Muscle of arm (tissue), 12 donors: ENCODE results near the gene TACC2. TPM values are rescaled to one million over a fixed set of nuclear protein-coding genes. Genes with fewer than 3 reads are reported as not detected.
A peak's percentile ranks its signal among the peaks of the same experiment; 100 is the strongest.

Experiments used
- DNase-seq: peaks from one replicate; pipeline ENCODE4 v3.0.0-alpha.2; 2013
- polyA plus RNA-seq, 12 donors: library from polyadenylated mRNA; unstranded; fragments of 120-200 nt; gene quantifications; one replicate each; pipeline ENCODE4 v1.2.1, GENCODE V29; 2013; ENCODE audit not compliant: insufficient read length in 12 of 12

The TACC2 gene
- polyA plus RNA-seq, 12 donors, result 87.2 to 147 (median 116) TPM; not detected in 1

- no peak for DNase-seq
These were observed 224.4 kb downstream of the TACC2 start for GRCh38 chr10:122213364-122213763.

DNA sequence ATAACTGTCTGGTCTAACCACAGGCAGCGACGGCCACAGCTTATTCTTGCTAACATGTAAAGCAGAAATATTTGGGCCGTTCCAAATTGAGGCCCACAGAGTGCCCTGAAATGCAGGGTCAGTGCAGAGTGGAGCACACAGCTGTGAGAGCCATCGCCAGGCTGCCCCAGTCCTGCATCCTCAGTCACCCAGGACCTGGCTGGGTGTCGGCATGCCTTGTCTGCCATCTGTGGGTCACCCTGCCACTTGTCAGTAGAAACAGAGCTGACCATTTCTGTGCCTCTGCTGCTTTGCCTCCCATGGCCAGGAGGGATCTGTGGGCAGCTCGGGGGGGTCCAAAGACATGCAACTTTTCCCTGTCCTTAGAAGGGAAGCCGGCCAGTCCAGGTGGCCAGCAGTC lies 224.8 kb downstream of the TACC2 start:
- DNase-seq, result no peak

GRCh38 chr10:122216047-122216446 lies 227.1 kb downstream of the TACC2 start:
- DNase-seq, result no peak

GRCh38 chr10:122219340-122219739 lies 230.4 kb downstream of the TACC2 start:
- no peak for DNase-seq

DNA sequence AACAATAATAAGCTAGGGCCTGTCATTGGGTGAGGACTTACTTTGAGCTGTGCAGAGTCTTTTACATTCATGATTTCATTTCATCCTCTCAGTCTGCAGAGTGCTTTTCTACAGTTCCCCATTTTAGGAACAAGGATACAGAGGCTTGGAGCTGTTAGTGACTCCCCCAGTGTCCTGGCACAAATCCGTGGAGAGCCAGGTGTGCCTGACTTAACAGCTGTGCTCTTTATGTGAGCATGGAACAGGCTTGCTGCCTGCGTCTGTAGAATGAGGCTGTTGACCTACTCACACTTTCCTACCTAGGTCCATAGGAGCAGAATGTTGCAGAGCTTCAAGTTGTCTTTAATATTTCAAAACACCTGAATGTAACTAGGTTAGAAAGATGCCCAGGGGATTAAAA lies 231.8 kb downstream of the TACC2 start:
- DNase-seq, result no peak

DNA sequence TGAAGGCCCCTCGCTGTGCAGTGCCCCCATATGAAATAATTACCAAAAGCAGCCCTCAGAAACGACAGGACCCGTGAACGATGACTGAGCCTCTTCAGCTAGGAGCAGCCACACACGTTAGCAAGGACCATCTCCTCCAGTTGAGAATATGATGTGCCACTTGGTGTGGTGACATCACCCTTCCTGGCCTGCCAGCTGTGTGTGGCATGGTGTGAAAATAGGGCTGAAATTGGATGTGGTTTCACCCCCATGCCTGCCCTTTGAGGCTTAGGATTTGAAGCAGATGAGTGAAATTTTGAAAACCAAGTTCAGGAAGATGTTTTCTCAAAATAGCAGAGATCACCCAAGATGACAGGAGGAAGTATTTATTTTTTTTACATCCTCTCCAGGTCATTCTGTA lies 233.0 kb downstream of the TACC2 start:
- DNase-seq, result no peak

DNA sequence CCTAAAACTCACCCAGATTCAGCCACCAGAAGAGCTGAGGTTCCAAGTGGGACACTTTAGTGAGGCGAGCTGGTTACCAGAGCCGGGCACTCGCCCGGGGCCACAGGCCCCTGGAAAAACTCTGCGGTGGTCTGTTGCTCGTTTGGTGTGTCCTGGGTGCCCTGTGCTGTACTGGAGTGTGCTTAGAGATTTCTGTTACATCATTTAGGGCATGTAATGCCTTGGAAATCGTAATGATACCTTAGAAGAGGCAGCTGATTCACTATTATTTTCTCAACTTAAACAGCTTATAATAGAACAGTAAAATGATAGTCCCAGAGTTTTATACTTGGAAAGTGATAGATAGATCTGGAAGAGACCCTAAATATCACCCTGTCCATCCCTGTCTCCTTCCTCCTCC lies 233.7 kb downstream of the TACC2 start:
- no peak for DNase-seq

DNA sequence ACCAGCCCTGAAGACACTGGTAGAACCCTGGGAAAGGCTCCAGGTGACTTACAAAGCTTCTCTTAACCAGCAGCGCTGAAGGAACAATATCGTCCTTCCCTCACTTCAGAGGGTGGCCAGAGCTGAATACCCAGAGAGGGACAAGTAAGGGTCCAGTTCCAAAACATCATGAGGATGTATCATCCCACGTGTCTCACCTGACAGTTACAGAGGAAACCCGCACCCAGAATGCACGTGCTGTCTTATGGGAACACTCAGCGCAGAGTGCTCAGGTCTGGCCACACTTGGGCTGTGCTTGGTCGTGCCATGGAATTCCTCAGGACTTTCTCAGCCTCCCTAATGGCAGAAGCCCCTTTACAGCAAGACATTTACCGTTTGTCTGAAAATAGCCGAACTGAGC lies 235.2 kb downstream of the TACC2 start:
- no peak for DNase-seq

DNA sequence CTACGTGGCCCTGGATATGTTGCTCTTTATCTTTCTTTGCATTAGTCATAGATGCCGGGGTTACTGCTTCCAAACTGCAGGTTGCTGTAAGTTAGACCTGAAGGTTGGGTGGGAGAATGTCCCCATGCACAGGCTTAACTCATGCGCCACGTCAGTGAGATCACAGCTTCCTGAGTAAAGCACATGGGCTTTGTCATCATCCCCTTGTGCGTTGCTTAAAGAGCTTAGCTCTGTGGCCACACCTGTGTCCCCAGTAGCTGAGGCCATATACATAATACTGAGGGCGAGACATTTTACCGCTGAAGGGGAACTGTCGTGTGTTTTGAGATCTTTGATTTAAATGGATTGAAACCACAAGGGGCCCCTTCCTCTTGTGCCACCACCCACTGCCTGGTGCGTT lies 236.4 kb downstream of the TACC2 start:
- no peak for DNase-seq

GRCh38 chr10:122227754-122228153 lies 238.8 kb downstream of the TACC2 start:
- no peak for DNase-seq

DNA sequence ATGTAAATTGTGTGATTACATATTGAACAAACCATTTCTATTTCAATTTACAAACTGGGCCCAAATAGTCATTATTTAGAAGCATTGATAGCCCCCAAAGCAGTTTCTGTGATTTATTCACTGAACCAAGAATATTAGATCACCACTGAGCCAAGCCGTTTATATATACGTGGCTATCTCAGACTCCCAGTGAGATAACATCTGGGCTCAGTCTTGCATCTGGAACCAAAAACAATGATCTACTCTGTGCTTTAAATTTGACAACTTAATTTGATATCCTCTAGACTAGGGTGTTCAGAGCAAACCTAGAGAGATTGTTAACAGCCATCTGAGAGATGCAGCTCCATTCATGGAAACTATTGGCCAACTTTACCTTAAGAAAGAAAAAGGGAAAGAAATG lies 240.7 kb downstream of the TACC2 start:
- DNase-seq, result no peak

GRCh38 chr10:122230222-122230621 lies 241.3 kb downstream of the TACC2 start:
- no peak for DNase-seq

GRCh38 chr10:122232769-122233168 lies 243.8 kb downstream of the TACC2 start:
- DNase-seq, result peak; percentile 82

DNA sequence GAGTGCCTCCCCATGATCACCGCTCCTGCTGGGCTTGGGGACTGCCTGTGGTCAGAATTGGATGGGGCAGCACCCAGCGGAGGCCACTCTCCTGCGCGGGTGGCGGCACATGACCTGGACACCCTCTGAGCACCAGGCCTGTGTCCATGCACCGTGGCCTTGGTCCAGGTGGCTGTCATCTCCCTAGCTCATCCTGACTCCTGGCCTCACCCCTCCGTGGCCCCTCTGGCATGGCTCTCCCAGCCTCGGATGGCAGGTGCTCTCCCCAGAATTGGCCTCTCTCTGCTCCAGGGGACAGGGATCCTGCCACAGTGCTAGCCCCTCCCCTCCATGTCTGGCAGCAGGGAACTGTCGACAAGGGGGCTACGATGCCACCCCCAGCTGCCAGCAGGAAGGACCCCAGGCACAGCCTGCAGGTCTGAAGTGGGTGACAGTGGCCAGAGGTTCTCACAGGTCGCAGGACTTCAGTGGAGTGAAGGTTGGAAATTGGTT lies 244.9 kb downstream of the TACC2 start:
- DNase-seq, result no peak

- DNase-seq, result no peak
These were observed 245.5 kb downstream of the TACC2 start for GRCh38 chr10:122234416-122234815.

DNA sequence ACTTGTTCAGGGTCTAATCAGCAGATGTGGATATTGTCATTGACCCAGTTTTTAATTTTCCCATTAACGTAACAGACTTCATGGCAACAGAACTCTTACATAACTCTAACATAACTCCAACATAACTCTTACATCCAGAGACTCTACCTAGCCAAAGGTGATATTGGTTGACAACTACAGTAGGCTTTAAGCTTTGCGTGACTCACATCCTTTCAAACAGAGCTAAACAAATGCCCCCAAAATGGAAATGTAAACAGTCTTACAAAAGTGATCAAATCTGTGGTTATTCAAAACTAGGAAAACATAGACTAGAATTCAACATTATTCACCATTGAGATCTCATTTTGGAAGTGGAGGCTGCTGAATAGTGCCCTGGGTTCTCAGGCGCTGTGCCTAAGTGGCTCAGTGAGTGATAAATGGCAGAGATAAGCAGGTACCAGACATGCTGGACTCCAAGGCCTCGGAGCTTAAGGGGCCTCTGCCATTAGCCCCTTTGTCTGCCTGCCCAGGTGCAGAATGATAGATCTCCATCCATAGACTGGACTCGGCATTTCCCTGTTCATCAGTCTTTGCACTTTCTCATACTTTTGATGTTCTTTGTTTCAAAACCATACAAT lies 247.8 kb downstream of the TACC2 start:
- DNase-seq, result no peak

- no peak for DNase-seq
These were observed 248.5 kb downstream of the TACC2 start for GRCh38 chr10:122237331-122237990.

GRCh38 chr10:122239578-122240257 lies 250.8 kb downstream of the TACC2 start:
- DNase-seq, result no peak

DNA sequence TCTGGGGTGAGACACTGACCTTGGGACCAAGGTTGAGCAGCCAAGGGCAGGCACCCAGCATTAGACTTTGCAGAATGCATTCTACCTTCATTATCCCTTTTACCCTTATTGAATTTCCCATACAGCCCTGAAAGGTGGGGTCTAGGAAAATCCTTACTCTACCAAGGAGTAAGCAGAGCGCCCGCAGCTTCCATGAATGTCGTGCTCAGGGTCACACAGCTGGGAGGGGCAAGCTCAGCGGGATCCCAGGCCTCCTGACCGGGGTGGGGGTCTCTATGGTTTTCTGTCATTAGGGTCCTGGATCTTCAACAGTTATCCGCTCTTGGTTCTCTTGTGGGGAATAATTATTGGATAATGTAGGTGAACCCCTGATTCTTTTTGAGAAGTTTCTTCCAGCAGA lies 251.4 kb downstream of the TACC2 start:
- DNase-seq, result no peak

DNA sequence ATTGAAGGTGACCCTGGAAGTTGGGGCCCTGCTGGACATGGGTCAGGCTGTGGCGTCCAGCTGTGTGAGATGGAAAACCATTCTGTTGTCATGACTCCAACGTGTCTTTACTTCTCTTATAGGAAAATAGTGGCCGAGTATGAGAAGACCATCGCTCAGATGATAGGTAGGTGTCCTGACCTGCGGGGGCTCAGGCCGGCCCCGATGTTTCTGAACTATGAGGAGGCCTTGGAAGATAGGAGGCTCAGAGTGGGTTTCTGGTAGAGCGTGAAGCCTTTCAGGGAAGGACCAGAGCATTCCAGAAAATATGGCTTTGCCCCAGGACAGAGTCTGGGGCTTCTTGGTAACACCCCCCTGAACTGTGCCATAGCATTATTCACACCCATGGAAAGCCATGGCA lies 252.9 kb downstream of the TACC2 start:
- DNase-seq, result no peak

GRCh38 chr10:122243550-122243949 lies 254.6 kb downstream of the TACC2 start:
- DNase-seq, result peak; percentile 80

DNA sequence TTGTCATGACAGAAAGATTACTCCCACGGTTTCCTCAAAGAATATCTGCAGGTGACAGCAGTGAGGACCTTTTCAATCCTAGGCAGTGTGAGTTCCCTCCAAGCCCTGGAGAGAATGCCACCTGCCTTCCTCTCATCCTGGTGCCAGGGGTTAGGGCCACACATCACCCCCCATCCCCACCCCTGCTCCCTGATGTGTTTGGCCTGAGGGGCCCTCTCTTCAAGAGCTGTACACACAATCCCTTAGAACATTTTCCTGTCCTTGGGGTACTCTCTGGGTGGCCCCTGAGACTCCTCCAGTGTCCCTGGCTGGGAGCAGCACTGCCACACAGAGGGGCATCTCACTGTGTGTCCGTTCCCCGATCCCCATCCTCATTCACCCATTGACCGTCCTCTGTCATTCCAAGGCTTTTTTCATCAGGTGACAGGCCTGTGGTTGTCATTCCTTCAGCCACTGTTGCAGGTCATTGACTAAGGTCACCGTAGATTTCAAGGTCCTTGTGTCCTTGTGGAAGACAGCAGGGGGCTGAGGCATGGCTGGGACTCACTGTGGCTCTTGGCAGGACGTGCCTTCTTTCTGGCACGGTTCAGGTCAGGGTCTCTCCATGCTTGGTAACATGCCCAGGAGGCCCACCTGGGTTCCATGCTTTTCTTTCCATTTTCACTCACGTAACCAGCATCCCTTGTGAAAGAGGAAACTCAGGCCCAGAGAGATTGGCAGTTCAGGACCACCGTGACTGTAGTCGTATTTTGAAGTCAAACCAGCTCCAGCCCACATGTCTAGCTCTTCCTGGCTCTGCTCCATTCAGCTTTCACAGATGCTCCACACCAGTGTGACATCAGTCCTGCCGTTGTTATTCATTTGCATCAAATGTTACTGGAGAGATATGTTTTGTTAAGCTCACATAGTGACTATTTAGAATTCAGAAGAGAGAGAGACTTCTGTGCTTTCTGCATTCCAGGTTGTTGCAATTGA lies 255.3 kb downstream of the TACC2 start:
- DNase-seq, result no peak
